NCI-H1417 treated with DMSO at 0.1 percent for 48 hours (cell line): ENCODE data around the gene STON1.
"Not testable (repeated sequence)": the region's sequence is repeated elsewhere in the genome, so short reads cannot be mapped to it uniquely, and the experiment has no call there.

ENCODE experiments used
- DNase-seq: peaks from one replicate; lab custom pipeline; 2025; lab: John Stamatoyannopoulos, UW

Gene STON1

DNA sequence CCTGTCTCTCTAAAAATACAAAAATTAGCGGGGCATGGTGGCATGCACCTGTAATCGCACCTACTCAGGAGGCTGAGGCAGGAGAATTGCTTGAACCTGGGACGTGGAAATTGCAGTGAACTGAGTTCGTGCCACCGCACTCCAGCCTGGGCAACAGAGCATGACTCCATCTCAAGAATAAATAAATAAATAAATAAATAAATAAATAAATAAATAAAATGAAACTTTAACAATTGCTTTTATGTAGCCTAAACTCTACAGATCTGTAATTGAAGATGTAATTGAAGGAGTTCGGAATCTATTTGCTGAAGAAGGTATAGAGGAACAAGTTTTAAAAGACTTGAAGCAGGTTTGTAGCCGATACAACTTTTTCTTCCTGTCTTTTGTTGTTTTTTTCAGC, 90.7 kb downstream of the STON1 start:
- DNase-seq, result no peak

DNA sequence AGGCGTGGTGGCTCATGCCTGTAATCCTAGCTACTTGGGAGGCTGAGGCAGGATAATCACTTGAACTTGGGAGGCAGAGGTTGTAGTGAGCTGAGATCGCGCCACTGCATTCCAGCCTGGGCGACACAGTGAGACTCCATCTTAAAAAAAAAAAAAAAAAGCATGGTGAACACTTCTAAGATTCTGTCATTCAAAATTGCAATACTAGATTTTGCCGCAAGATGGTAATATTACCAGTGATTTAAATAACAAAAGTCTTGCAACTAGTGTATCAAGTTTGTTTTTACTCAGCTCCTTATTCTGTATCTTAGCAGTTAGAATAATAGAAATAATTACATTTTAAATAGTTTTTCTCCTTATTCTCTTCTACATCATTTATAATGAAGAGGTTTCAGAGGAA, 92.7 kb downstream of the STON1 start:
- not testable (repeated sequence) for DNase-seq

DNA sequence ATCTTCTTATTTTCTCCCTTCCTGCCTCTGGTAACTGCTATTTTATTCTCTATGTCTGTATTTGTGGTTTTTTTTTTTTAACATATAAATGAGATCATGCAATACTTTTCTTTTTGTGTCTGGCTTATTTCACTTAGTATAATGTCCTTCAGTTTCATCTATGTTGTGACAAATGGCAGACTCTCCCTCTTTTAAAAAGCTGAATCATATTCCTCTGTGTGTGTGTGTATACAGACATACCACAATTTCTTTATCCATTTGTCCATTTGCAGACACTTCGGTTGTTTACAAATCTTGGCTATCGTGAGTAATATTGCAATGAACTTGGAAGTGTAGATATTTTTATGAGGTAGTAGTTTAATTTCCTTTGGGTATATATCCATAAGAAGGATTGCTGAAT, 94.7 kb downstream of the STON1 start:
- DNase-seq, result no peak

DNA sequence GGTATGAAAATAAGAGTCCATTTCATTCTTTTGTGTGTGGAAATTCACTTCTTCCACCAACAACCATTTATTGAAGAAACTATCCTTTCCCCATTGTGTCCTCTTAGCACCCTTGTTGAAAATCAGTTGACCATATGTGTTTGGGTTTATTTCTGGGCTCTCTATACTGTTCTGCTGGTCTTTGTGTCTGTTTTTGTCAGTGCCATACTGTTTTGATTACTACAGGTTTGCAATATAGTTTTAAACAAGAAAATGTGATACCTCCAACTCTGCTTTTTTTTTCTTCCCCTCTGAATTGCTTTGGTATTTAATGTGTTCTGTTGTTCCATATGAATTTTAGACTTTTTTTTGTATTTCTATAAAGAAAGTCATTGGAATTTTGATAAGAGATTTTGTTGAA, 96.1 kb downstream of the STON1 start:
- no peak for DNase-seq

DNA sequence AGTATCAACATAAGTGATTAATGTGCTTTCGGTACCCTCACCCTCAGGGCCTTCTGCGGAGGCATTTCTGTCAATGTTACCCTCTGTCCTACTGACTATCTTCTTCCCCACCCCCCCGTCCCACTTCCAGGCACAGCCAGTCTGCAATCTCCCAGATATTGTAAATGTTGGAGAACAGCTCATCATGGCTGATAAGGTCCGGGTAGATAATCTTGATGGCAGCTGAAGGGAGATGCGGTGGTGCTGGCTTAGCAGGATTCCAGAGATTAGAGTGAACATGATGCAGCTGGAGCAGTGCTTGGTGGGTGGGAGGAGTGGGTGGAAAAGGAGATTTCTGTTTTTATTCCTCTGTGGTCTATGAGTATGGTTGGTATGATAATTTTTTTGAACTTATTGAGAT, 103.2 kb downstream of the STON1 start:
- no peak for DNase-seq

DNA sequence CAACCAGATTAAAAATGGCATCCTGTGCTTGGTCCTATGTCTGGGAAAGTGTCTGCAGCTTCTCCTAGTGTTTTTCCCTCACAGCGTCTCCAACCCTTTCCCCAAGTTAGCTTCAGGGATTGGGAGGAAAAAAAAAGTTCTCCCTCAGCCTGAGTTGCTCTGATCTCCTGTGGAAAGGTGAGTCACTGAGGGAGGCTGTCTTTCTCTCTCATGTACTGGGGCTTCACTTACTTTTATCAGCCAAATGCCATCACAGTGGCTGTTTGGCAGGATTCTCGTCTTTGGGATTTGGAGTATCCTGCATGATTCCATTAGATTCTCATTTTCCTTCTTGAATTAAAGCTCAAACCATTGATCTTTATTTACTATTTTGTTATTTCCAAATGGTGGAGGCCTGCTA, 105.8 kb downstream of the STON1 start:
- DNase-seq, result no peak

DNA sequence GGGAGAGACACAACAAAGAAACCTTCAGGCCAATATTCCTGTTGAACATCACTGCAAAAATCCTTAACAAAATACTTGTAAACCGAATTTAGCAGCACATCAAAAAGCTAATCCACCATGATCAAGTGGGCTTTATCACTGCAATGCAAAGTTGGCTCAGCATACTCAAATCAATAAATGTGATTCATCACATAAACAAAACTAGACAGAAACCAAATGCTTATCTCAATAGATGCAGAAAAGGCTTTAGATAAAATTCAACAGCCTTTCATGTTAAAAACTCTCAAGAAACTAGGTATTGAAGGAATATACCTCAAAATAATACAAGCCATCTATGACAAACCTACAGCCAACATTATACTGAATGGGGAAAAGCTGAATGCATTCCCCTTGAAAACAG, 108.3 kb downstream of the STON1 start:
- no peak for DNase-seq
